Uterus (tissue), 2 donors: Measurements from ENCODE around the gene CDK5RAP3.

Experiments
- POLR2A ChIP-seq, 2 donors: fragments of 450-650 bp; IDR thresholded peaks; one replicate each; pipeline ENCODE4 v1.6.1; 2016; ENCODE audit warnings: antibody characterized with exemption in 2 of 2, mild to moderate bottlenecking in 1 of 2, moderate library complexity in 1 of 2
- TF ChIP-seq, protein P1 (sequence below), 4 experiments: fragments of 200-600 bp in 2 of 4; fragments of 450-650 bp in 2 of 4; sonication (generic) in 2 of 4; IDR thresholded peaks; one replicate each; pipeline ENCODE4 v1.5.1; 2016 to 2019; ENCODE audit warnings: antibody characterized with exemption in 4 of 4, mild to moderate bottlenecking in 2 of 4, moderate library complexity in 1 of 4

DNA sequence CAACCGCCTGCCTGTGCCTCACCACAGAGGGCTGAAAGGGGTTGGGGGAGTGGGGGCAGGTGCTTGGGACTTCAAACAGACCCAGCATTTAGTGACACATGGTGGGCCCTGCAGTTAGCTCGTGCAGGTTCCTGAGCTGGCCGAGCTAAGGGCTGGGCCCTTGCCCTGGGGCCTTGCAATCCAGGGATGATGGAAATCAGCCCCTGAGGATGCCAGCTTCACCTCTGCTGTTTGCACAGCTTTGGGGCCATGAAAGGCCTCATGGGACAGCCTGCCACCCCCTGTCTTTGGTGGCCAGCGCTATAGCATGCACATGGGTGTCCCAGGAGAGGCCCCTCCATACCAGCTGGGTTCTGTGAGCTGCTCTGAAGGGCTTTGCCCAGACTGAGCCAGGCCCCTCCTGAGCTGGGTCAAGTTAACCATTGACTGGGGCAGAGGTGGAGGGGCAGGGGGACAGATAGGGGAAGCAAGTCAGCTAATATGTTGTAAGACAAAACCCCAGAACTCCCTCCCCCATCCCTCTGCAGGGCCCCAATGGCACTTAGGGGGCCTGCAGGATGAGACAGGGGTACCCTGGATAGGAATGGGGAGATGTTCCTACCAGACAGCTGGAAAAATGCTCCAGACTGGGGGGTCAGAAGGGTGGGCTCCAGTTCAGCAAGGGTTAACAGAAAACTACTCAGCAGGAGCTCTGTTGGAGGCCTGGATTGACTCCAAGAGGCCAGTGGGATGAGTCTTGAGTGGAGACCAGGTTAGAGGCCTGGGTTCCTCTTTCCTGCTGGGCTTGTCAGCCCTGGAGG lies 13.9 kb upstream of the CDK5RAP3 start:
- TF ChIP-seq, protein P1, sequence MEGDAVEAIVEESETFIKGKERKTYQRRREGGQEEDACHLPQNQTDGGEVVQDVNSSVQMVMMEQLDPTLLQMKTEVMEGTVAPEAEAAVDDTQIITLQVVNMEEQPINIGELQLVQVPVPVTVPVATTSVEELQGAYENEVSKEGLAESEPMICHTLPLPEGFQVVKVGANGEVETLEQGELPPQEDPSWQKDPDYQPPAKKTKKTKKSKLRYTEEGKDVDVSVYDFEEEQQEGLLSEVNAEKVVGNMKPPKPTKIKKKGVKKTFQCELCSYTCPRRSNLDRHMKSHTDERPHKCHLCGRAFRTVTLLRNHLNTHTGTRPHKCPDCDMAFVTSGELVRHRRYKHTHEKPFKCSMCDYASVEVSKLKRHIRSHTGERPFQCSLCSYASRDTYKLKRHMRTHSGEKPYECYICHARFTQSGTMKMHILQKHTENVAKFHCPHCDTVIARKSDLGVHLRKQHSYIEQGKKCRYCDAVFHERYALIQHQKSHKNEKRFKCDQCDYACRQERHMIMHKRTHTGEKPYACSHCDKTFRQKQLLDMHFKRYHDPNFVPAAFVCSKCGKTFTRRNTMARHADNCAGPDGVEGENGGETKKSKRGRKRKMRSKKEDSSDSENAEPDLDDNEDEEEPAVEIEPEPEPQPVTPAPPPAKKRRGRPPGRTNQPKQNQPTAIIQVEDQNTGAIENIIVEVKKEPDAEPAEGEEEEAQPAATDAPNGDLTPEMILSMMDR (IDR thresholded peaks at IDR 0.05): no peak
- no peak for TF ChIP-seq POLR2A (IDR thresholded peaks at IDR 0.05)
